Measurements from ENCODE around the gene GTF3C2. TPM values are rescaled to one million over a fixed set of nuclear protein-coding genes. Genes with fewer than 3 reads are reported as not detected.
A peak's percentile ranks its signal among the peaks of the same experiment; 100 is the strongest.

GTF3C2 gene
- total and polyA plus RNA-seq, 2 of the 13 experiments (the other 11 are each of a cell fraction or from before 2014, with no cell fraction given), result 77.5 to 130 TPM

DNA sequence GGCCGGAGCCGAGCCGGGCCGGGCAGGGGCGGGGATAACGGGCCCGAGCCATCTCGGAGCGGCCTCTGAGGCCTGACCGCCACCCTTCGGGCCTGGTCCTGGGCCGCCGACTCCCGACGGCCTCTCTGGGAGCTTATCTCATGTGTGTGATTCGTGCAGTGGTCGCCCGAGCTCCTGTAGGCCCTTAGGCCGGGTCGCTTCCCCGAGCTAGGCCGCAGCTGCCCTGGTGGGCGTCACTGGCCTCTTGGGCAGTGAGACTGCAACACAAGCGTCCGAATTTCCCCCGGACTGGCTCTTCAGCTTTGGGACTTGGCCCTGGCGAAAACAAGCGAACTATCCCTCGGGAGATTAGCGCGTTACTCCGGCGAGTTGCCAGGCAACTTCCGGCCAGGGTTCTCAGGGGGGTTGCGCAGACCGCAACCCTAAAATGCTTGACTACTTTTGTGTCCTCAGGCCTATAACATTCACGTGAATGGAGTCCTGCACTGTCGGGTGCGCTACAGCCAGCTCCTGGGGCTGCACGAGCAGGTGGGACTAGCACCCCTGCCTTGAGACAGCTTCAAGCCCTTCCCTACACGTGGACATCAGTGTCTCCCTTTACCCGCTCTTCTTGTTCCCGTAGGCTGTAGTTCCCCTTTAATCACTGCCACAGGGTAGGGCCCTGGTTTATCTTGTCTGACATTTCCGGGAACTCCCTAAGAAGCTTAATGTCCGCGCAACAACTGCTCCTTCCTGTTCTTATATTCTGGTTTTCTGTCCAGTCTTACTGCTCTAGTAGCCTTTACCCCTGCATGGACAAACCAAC is 14.5 kb upstream of the GTF3C2 start (continued):
- TF ChIP-seq SOX13 (IDR thresholded peaks at IDR 0.05) (no peak), SOX13 (CRISPR knock-in tag; conservative IDR thresholded peaks at IDR 0.05 in 1 of 2, IDR thresholded peaks at IDR 0.05 in 1 of 2) (0 out of 4 replicates have a peak, but pooled peaks of 1 of the 2 experiments have one; percentile 2), GATAD1 (CRISPR knock-in tag; IDR thresholded peaks at IDR 0.05) (no peak), KMT2B (CRISPR knock-in tag; IDR thresholded peaks at IDR 0.05) (no peak), ZSCAN25 (CRISPR knock-in tag; IDR thresholded peaks at IDR 0.05) (no peak; the same call in 1 of the 2 replicates), SIN3A (IDR thresholded peaks at IDR 0.05; ENCODE audit: borderline replicate concordance, low read depth, low read length) (no peak; the same call in none of the 2 replicates), TBP (CRISPR knock-in tag; IDR thresholded peaks at IDR 0.05) (no peak), ZNF839 (CRISPR knock-in tag; IDR thresholded peaks at IDR 0.05; ENCODE audit: borderline replicate concordance) (no peak), SOX6 (IDR thresholded peaks at IDR 0.05) (no peak), SOX6 (CRISPR knock-in tag; IDR thresholded peaks at IDR 0.05) (no peak), ZNF562 (CRISPR knock-in tag; IDR thresholded peaks at IDR 0.05; ENCODE audit: borderline replicate concordance) (no peak), ZNF580 (CRISPR knock-in tag; IDR thresholded peaks at IDR 0.05; ENCODE audit: borderline replicate concordance, low read depth) (no peak; the same call in 1 of the 2 replicates), SMAD9 (CRISPR knock-in tag; IDR thresholded peaks at IDR 0.05) (no peak; the same call in 1 of the 2 replicates), FOXJ3 (CRISPR knock-in tag; IDR thresholded peaks at IDR 0.05; ENCODE audit: borderline replicate concordance) (no peak)
- TF ChIP-seq, protein P1, sequence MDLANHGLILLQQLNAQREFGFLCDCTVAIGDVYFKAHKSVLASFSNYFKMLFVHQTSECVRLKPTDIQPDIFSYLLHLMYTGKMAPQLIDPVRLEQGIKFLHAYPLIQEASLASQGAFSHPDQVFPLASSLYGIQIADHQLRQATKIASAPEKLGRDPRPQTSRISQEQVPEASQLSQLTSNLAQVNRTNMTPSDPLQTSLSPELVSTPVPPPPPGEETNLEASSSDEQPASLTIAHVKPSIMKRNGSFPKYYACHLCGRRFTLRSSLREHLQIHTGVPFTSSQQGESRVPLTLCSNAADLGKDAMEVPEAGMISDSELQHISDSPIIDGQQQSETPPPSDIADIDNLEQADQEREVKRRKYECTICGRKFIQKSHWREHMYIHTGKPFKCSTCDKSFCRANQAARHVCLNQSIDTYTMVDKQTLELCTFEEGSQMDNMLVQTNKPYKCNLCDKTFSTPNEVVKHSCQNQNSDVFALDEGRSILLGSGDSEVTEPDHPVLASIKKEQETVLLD (CRISPR knock-in tag; IDR thresholded peaks at IDR 0.05; ENCODE audit: low read depth), result no peak; the same call in 1 of the 2 replicates
- TF ChIP-seq, protein P2, sequence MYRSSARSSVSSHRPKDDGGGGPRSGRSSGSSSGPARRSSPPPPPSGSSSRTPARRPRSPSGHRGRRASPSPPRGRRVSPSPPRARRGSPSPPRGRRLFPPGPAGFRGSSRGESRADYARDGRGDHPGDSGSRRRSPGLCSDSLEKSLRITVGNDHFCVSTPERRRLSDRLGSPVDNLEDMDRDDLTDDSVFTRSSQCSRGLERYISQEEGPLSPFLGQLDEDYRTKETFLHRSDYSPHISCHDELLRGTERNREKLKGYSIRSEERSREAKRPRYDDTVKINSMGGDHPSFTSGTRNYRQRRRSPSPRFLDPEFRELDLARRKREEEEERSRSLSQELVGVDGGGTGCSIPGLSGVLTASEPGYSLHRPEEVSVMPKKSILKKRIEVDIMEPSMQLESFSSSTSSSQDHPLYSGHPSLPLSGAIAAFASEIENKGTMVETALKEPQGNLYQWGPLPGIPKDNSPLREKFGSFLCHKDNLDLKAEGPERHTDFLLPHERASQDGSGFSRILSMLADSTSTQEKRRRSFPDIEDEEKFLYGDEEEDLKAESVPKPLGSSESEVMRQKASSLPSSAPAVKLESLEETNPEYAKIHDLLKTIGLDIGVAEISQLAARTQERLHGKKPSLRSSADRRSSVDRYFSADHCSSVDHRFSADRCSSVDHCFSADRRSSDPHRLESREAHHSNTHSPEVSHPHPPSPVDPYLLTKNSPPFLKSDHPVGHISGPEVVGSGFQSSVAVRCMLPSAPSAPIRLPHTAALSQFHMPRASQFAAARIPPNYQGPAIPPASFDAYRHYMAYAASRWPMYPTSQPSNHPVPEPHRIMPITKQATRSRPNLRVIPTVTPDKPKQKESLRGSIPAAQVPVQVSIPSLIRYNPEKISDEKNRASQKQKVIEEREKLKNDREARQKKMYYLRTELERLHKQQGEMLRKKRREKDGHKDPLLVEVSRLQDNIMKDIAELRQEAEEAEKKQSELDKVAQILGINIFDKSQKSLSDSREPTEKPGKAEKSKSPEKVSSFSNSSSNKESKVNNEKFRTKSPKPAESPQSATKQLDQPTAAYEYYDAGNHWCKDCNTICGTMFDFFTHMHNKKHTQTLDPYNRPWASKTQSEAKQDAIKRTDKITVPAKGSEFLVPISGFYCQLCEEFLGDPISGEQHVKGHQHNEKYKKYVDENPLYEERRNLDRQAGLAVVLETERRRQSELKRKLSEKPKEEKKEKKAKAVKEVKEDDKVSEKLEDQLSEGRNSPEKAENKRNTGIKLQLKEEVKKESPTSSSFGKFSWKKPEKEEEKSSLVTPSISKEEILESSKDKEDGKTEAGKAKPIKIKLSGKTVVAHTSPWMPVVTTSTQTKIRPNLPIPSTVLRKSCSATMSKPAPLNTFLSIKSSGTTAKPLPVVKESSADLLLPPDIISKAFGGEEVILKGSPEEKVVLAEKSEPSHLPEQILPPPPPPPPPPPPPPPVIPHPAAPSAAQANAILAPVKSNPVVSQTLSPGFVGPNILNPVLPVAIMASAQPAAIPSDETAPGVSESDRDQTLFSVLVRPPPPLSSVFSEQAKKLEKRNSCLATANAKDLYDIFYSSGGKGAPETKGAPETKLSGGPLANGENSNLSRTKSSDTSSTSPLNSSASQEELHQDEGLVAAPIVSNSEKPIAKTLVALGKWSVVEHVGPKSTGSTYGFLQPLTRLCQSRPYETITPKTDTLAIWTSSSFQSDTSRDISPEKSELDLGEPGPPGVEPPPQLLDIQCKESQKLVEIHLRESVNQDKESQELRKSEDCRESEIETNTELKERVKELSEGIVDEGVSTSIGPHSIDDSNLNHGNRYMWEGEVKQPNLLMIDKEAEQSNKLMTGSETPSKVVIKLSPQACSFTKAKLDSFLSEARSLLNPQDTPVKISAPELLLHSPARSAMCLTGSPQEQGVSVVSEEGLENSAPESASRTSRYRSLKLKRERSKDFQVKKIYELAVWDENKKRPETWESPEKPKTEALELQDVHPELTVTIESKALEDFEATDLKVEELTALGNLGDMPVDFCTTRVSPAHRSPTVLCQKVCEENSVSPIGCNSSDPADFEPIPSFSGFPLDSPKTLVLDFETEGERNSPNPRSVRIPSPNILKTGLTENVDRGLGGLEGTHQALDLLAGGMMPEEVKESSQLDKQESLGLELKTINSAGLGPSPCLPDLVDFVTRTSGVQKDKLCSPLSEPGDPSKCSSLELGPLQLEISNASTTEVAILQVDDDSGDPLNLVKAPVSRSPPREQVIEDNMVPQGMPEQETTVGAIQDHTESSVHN (CRISPR knock-in tag; IDR thresholded peaks at IDR 0.05), result no peak
- TF ChIP-seq, protein P3, sequence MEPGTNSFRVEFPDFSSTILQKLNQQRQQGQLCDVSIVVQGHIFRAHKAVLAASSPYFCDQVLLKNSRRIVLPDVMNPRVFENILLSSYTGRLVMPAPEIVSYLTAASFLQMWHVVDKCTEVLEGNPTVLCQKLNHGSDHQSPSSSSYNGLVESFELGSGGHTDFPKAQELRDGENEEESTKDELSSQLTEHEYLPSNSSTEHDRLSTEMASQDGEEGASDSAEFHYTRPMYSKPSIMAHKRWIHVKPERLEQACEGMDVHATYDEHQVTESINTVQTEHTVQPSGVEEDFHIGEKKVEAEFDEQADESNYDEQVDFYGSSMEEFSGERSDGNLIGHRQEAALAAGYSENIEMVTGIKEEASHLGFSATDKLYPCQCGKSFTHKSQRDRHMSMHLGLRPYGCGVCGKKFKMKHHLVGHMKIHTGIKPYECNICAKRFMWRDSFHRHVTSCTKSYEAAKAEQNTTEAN (CRISPR knock-in tag; conservative IDR thresholded peaks at IDR 0.05), result no peak
